Measurements from ENCODE around the gene MGLL.

DNA sequence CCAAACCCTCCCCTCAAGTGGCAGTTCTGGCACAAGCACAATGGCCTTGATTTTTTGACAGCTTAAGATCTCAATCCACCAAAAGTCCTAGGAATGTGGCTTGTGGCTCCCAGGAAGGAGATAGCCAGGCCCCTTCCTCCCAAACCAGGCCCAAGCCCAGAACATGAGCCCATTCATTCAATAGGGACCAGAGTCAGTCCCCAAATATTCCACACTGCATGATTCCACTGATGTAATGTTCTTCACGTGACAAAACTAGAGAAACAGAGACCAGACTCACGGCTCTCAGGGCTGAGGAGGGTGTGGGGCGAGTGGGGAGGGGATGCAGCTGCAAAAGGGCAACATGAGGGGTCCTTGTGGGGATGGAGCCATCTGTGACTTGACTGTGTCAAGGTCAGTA is 124.0 kb downstream of the MGLL start:
- TF ChIP-seq, protein P1, sequence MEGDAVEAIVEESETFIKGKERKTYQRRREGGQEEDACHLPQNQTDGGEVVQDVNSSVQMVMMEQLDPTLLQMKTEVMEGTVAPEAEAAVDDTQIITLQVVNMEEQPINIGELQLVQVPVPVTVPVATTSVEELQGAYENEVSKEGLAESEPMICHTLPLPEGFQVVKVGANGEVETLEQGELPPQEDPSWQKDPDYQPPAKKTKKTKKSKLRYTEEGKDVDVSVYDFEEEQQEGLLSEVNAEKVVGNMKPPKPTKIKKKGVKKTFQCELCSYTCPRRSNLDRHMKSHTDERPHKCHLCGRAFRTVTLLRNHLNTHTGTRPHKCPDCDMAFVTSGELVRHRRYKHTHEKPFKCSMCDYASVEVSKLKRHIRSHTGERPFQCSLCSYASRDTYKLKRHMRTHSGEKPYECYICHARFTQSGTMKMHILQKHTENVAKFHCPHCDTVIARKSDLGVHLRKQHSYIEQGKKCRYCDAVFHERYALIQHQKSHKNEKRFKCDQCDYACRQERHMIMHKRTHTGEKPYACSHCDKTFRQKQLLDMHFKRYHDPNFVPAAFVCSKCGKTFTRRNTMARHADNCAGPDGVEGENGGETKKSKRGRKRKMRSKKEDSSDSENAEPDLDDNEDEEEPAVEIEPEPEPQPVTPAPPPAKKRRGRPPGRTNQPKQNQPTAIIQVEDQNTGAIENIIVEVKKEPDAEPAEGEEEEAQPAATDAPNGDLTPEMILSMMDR (IDR thresholded peaks at IDR 0.05): no peak
- TF ChIP-seq POLR2AphosphoS5 (IDR thresholded peaks at IDR 0.05): no peak
